Right renal cortex interstitium (tissue), 3 donors: ENCODE results near the gene ZP2. TPM values are rescaled to one million over a fixed set of nuclear protein-coding genes. Genes with fewer than 3 reads are reported as not detected.
"Not testable (repeated sequence)": the region's sequence is repeated elsewhere in the genome, so short reads cannot be mapped to it uniquely, and the experiment has no call there.

Source experiments
- DNase-seq, 3 donors: peaks; one replicate each; pipeline ENCODE4 v3.0.0-alpha.2; 2013; ENCODE audit warnings: low read depth in 3 of 3, low spot score in 2 of 3
- polyA plus RNA-seq, 3 donors: library from polyadenylated mRNA; unstranded; fragments of 120-200 nt; gene quantifications; one replicate each; pipeline ENCODE4 v1.2.1, GENCODE V29; 2013; ENCODE audit not compliant: insufficient read length in 3 of 3

ZP2 gene
- under 1 TPM in 1 of 3 donors, not detected in 2; 0.17 TPM for polyA plus RNA-seq

- DNase-seq, result no peak
Observed at GRCh38 chr16:21211486-21211885, at the start of gene ZP2. Gene ZP2 (minus strand): TSS chr16:21211574. CDS start chr16:21211547, 27 bp downstream.

- no peak for DNase-seq
Observed at GRCh38 chr16:21257284-21257683, 45.9 kb upstream of the ZP2 start.

- no peak for DNase-seq
Observed at GRCh38 chr16:21256636-21257035, 45.3 kb upstream of the ZP2 start.

- DNase-seq, result no peak
Observed at GRCh38 chr16:21253470-21253869, 42.1 kb upstream of the ZP2 start.

- DNase-seq, result no peak
Observed at GRCh38 chr16:21250072-21250923, 38.9 kb upstream of the ZP2 start.

- DNase-seq, result not testable (repeated sequence)
Observed at GRCh38 chr16:21248179-21248578, 36.8 kb upstream of the ZP2 start.

GRCh38 chr16:21244518-21245215, 33.3 kb upstream of the ZP2 start:
- DNase-seq, result no peak

GRCh38 chr16:21242756-21243155, 31.4 kb upstream of the ZP2 start:
- DNase-seq, result no peak

- no peak for DNase-seq
Observed at GRCh38 chr16:21239646-21240045, 28.3 kb upstream of the ZP2 start.

- no peak for DNase-seq
Observed at GRCh38 chr16:21236831-21237230, 25.5 kb upstream of the ZP2 start.

GRCh38 chr16:21235199-21235585, 23.8 kb upstream of the ZP2 start:
- DNase-seq, result no peak

- DNase-seq, result no peak
Observed at GRCh38 chr16:21233521-21234150, 22.3 kb upstream of the ZP2 start, which contains the start of gene ANKS4B. Gene ANKS4B (plus strand): TSS chr16:21233699. CDS start chr16:21233738, 39 bp downstream.

GRCh38 chr16:21233045-21233520, 21.7 kb upstream of the ZP2 start:
- DNase-seq, result no peak

GRCh38 chr16:21228361-21228872, 17.0 kb upstream of the ZP2 start:
- DNase-seq, result no peak

- no peak for DNase-seq
Observed at GRCh38 chr16:21227866-21228265, 16.5 kb upstream of the ZP2 start.

GRCh38 chr16:21226749-21227148, 15.4 kb upstream of the ZP2 start:
- no peak for DNase-seq

- no peak for DNase-seq
Observed at GRCh38 chr16:21224800-21225199, 13.4 kb upstream of the ZP2 start.

GRCh38 chr16:21223787-21224186, 12.4 kb upstream of the ZP2 start:
- DNase-seq, result no peak

- no peak for DNase-seq
Observed at GRCh38 chr16:21222495-21223337, 11.3 kb upstream of the ZP2 start.

GRCh38 chr16:21219551-21219950, 8.2 kb upstream of the ZP2 start:
- DNase-seq, result no peak
